GM10248 (cell line): ENCODE measurements around the gene OR8G5.

Experiments
- CTCF ChIA-PET: fragments of 300-600 bp; sonication (Branson Sonifier 250); formaldehyde crosslinking; extraction: SDS; loops from one replicate; lab custom pipeline; 2021; ENCODE audit warnings: antibody characterized with exemption; lab: Yijun Ruan, JAX
- POLR2A ChIA-PET: fragments of 350-650 bp; sonication (Branson Sonifier 250); formaldehyde crosslinking; extraction: SDS; loops from one replicate; lab custom pipeline; 2020; ENCODE audit warnings: antibody characterized with exemption; lab: Yijun Ruan, JAX
- DNase-seq: peaks from one replicate; pipeline ENCODE4 v3.0.0; 2012; ENCODE audit errors: extremely low spot score
- CTCF ChIP-seq: IDR thresholded peaks from 2 replicates; pipeline ENCODE4 v1.5.1; 2012; ENCODE audit warnings: mild to moderate bottlenecking, low read depth; ENCODE audit errors: extremely low read depth, missing control alignments, control extremely low read depth

Gene OR8G5

DNA sequence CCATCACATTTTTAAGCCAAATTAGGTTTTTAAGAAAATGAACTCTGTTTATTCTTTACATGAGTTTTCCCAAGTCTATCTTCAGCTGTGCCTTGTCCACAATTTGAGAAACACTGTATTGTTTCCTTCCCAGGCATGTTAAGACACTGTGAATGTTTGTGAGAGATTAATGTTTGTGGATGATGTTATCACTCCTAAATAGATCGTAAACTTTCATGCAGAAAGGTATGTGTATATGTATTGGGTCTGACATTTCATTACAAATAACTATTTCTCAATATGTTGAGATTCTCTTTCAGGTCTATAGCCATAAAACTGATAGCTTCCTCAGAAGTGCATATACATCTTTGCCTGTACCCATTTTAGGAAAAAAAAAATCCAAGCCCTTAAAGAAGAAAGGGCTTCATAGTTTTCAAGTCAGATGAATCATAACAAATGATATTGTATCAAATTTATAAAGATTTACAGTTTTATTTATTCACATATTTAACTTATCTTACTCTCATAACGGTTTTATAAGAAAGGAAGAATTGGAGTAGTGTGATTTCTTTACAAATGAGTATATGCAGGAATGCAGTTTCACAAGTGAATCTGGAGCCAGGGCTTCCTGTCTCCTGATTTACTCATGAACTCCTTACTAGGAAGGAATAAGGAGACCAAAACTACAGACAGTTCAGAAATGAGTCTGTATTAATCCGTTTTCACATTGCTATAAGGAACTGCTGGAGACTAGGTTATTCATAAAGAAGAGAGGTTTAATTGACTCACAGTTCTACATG is 46.4 kb downstream of the OR8G5 start:
- CTCF ChIA-PET = no interaction called here
- POLR2A ChIA-PET = no interaction called here
- no peak for DNase-seq
- no peak for TF ChIP-seq CTCF

GRCh38 chr11:124307093-124307492 is 50.9 kb downstream of the OR8G5 start:
- CTCF ChIA-PET = no interaction called here
- no peak for TF ChIP-seq CTCF
- POLR2A ChIA-PET = no interaction called here
- no peak for DNase-seq

GRCh38 chr11:124310721-124311120 is 54.5 kb downstream of the OR8G5 start:
- TF ChIP-seq CTCF = no peak
- DNase-seq = no peak
- ChIA-PET POLR2A (no interaction called here), CTCF (interaction anchor here (1.6 kb wide), 1 partner anchor 12 kb away, joined by 4 read pairs; no protein-coding TSS in a partner anchor)

DNA sequence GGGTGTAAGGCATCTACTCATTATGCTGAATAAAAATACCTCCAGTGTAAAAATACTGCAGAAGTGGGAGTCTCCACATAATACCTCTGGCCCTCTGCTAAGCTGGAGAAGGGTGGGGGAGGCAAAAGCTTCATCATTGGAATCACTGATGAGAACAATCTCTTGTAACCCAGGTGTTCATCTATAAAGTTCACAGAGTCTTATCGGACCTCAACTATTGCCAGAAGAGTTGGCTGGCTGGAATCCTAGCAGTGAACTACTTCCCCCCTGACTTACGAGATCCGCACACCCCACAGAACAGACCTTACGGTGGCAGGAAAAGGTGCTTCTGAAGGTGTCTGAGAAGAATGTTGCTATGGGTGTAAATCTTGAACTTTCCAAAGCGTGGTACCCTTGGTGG is 55.1 kb downstream of the OR8G5 start:
- POLR2A ChIA-PET = no interaction called here
- CTCF ChIA-PET = interaction anchor here (1.6 kb wide), 1 partner anchor 11 kb away, joined by 4 read pairs; no protein-coding TSS in a partner anchor
- TF ChIP-seq CTCF = no peak
- no peak for DNase-seq

DNA sequence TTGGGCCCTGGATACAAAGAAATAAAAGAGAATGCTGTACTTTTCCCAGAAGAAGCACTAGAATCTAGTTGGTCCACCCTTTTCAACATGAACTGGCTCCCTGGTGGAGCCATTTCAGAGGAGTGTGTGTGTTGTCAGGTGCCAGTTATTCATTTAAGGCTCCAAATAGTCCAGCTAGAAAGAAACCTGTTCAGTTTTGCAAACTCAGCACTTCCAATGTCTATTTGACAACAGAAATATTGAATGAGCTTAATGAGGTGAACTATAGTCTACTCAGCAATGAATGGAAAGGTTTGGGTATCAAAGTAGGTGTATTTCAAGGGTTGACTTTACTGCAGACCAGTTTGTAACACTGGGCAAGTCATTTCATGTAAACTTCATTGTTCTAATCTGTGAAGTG is 55.5 kb downstream of the OR8G5 start:
- CTCF ChIA-PET = interaction anchor here (1.6 kb wide), 1 partner anchor 11 kb away, joined by 4 read pairs; no protein-coding TSS in a partner anchor
- POLR2A ChIA-PET = no interaction called here
- no peak for DNase-seq
- TF ChIP-seq CTCF = no peak

DNA sequence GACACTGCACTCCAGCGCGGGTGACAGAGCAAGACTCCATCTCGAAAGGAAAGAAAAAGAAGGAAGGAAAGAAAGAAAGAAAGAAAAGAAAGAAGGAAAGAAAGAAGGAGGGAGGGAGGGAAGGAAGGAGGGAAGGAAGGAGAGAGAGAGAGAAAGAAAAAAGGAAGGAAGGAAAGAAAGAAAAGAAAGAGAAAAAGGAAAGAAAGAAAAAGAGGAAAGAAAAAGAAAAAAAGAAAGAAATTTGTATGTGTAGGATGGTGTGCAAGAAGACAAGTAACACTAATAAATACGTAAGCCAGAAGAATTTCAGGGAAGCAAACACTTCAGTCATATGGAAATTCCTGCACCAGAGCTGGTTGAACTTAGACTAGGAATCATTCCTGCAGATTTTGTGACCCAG is 57.0 kb downstream of the OR8G5 start:
- ChIA-PET POLR2A (no interaction called here), CTCF (no interaction called here)
- no peak for DNase-seq
- no peak for TF ChIP-seq CTCF

- DNase-seq = no peak
- TF ChIP-seq CTCF = no peak
- ChIA-PET POLR2A (no interaction called here), CTCF (no interaction called here)
These were observed 57.7 kb downstream of the OR8G5 start, which contains the start of gene OR8D1 for GRCh38 chr11:124313849-124314248. TSS of gene OR8D1 (minus strand) at chr11:124313949. CDS start at chr11:124310766, 3,183 bp downstream.
